NCI-H345 treated with DMSO at 0.1 percent for 48 hours (cell line): ENCODE measurements around the gene GALNT1.

ENCODE experiments used
- DNase-seq: peaks from one replicate; lab custom pipeline; 2025; ENCODE audit not compliant: unreplicated experiment; lab: John Stamatoyannopoulos, UW

The GALNT1 gene

DNA sequence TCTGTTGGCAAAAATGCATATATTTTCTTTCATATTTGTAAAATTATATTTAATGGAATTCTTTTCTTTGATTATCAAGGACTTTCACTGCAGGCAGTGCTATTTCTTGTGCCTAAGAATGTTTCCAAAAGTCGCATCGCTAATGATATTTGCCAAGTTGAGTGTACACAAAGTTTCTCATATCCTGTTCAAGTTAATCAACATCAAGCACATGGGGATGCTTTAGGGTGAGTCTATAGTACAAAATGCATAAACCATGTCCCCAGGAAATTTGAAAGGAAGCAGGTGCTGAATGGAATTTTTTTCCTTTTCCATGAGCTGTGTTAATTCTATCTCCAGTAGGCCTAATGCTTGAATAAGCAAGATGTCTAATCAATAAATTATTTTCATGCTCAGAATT, 129.7 kb downstream of the GALNT1 start:
- DNase-seq = no peak

GRCh38 chr18:35713545-35713944, 132.0 kb downstream of the GALNT1 start:
- DNase-seq = no peak

DNA sequence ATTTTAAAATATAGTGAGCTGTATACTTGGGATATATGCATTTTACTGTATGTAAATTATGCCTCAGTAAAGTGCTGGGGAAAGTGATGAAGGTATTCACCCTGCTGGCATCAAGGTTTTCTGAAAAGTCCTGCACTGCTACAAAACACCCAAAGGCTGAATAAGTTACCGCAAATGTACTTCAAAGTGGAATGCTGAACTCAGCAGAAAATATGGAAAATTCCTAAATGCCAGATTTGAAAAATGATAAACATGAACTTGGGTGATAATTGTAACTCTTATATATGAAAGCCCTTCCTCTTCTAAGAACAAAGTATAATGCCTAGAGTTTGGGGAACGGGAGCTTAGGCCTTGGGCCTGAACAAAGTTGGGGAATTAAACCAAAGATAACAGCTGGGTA, 133.0 kb downstream of the GALNT1 start:
- no peak for DNase-seq

GRCh38 chr18:35715139-35715538, 133.6 kb downstream of the GALNT1 start:
- no peak for DNase-seq

DNA sequence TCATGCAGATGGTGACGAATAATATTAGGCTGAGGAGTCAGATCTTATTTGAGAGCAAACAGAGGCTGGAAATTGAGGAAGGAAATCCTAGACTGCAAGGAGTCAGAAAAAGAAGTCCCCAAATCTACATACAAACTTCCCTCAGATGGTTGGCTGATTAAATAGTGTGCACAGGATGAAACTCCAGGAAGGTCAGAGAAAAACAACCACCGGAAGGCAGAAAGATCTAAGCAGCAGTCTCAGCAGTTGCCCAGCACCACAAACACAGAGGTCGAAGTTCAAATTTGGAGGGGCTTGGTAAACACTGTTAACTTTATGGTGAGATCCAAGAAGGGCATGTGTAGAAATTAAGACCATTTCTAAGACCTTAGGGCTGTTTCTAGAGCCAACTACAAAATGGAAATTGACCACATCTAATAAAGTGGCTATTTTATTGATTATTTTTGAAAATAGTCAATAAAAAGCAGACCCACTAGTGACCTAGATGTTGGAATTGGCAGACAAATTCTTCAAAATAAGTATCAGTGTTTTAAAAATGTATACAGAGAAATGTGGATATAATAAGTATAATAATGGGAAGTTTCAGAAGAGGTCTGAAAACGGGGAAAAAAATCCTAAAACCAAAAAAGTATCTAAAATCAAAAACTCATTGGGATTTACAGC, 134.8 kb downstream of the GALNT1 start:
- DNase-seq = no peak

- no peak for DNase-seq
Observed at GRCh38 chr18:35717182-35717581, 135.6 kb downstream of the GALNT1 start.

DNA sequence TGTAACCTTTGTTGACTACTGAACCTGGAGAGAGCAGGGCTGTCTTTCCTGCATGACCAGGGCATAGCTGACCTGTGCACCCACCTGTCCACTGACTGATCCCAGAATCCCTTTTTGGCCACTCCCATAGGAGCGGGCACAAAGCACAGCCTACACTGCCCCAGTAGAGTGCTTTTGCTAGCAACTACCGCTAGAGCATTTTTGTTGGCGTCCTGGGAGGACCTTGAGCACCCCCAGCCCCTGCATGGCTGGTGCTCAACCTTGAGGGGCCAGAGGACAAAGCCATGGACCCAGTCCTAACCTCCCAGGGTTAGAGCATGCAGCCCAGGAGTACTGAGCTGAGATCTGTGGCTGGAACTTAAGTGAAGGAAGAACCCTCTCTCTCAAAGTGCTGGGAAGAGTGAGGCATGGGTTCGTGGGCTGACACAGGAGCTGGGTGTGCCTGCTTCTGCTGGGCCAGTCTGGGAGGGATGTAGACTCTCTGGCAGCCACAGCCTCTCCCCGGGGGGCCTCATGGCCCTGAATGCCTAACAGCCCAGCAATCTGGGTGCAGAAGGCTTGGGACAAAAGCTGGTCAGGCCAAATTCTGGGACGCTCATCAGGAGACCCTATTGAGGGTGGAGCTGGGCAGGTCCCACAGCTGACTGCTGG, 140.0 kb downstream of the GALNT1 start:
- DNase-seq = no peak

DNA sequence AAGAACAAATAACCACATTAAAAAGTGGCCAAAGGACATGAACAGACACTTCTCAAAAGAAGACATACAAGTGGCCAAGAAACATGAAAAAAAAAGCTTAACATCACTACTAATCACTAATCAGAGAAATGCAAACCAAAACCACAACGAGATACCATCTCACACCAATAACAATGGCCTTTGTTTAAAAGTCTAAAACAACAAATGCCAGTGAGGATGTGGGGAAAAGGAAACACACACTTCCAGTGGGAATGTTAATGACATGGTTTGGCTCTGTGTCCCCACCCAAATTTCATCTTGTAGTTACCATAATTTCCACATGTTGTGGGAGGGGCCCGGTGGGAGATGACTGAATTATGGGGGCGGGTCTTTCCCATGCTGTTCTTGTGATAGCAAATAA, 147.1 kb downstream of the GALNT1 start:
- DNase-seq = no peak

DNA sequence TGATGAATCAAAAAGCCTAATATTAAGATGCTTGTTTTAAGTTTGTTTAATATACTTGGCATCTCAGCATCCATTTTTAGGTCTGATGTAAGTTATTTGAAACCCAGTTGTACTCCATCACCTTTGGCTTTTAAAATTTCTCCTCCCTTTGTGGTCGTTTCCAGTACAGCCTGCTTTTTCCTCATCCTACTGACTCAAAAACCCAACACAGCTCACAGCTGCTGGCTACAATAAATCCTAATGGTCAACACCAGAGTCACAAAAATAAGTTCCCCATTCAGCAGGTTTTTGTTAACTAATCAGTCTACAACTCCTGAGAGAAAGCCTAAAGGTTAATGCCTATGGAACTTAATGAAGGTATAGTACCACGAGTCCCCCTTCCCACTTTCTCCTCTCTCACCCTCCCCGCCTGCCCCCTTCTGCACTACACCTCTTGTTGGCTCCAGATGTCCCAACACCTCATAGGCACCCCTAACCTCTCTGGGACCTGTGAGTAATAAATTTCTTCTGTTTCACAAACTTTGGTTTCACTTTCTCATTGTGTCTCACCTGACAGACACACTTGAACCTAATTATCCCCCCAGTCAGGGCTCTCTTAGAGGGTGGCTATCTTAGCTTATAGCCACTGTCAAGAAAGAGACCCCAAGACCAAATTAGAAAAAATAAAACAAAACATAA, 148.6 kb downstream of the GALNT1 start:
- no peak for DNase-seq

DNA sequence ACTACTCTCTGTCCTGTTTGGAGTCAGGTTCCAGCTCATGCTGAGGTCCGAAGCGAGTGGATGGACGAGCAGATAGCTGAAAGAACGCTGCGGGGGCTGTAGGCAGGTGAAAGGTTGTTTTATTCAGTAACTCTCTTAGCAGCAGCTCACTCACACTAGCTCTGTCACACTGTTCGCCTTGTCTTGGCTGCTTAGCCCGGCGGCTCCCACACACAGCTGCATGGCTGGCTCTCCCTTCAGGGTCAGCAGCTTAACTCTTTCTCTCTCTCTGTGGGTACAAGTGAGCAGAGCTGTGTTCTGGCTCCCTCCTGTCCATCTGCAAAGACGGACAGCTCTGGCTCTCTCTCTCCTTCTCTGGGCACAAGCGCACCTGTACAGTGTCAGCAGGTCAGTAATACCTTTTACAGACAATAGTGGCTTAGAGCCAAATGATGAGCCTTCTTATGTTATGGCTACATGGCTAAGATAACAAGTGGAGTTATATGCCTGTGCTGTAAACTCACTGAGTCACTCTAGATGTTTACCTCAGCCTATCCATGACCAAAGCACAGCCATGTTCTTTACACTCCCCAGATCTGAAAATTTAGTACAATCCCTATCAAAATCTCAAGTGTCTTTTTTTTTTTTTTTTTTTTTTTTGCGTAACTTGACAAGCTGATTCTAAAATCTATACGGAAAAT, 149.3 kb downstream of the GALNT1 start:
- no peak for DNase-seq

- no peak for DNase-seq
Observed at GRCh38 chr18:35731701-35732100, 150.2 kb downstream of the GALNT1 start.

DNA sequence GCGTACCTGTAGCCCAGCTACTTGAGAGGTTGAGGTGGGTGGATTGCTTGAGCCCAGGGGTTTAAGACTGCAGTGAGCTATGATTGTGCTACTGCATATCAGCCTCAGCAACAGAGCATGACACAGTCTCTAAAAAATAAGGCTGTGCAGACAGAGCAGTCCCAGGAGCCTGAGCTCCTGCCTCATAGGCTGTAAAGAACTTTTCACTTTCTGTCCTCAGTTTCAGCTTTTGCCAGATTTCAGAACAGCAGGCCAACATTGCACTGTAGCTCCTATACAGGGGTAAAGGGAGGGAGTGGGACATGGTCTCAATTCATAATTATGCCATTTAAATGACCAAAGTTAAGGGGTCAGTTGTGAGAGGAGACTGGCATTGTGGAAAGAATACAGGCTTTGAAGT, 150.6 kb downstream of the GALNT1 start:
- DNase-seq = no peak

- DNase-seq = no peak
Observed at GRCh38 chr18:35732636-35733035, 151.1 kb downstream of the GALNT1 start.

- no peak for DNase-seq
Observed at GRCh38 chr18:35733408-35733807, 151.9 kb downstream of the GALNT1 start.

DNA sequence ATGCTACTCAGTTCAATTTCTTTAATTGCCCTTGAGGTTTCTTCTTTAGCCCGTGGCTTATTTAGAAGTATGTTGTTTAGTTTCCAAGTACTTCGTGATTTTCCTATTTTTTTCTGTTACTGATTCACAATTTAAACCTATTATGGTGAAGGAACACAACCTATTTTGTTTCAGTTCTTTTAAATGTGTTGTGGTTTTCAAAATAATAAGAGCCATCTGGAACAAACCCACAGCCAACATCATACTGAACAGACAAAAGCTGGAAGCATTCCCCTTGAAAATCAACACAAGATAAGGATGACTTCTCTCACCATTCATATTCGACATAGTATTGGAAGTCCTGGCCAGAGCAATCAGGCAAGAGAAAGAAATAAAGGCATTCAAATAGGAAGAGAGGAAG, 155.2 kb downstream of the GALNT1 start:
- no peak for DNase-seq

GRCh38 chr18:35739778-35740177, 158.2 kb downstream of the GALNT1 start:
- no peak for DNase-seq

- DNase-seq = no peak
Observed at GRCh38 chr18:35740656-35741055, 159.1 kb downstream of the GALNT1 start.

DNA sequence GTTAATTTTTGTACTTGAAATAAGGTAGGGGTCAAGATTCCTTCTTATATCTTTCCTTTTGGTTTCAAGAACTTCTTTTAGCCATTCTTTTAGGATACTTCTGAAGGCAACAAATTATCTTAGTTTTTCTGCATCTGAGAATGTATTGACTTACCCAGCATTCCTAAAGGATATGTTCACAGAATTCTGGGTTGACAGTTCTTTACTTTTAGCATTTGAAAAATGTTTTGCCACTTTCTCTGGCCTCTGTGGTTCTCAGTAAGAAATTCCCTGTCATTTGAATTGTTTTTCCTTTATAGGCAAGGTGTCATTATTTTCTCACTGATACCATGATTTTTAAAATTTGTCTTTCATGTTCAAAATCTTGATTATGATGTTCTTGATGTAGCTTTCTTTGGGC, 162.4 kb downstream of the GALNT1 start:
- no peak for DNase-seq

- no peak for DNase-seq
Observed at GRCh38 chr18:35745814-35746213, 164.3 kb downstream of the GALNT1 start.

GRCh38 chr18:35746826-35747339, 165.3 kb downstream of the GALNT1 start:
- no peak for DNase-seq

GRCh38 chr18:35747894-35748472, 166.4 kb downstream of the GALNT1 start:
- no peak for DNase-seq
